Activated CD8-positive, alpha-beta T cell treated with anti-CD3 and anti-CD28 coated beads, Interleukin-2, amount 10 ng/mL, durations not matched to agents 7 days and 5 days (primary cell): ENCODE results near the gene MZT2A. TPM values are rescaled to one million over a fixed set of nuclear protein-coding genes. Genes with fewer than 3 reads are reported as not detected.

Source experiments
- microRNA-seq: library from miRNA; unstranded; fragments of <30 nt; microRNA quantifications from one replicate; pipeline ENCODE4 v1.2.0, GENCODE V29; 2022
- total RNA-seq, 2 experiments: library from RNA; stranded (reverse); gene quantifications; one replicate each; pipeline ENCODE4 v1.2.3, GENCODE V29; 2021

The MZT2A gene
- total RNA-seq, 2 experiments from 2014 or later = 181 to 191 TPM

Small RNA genes within 50 kb of the gene (microRNA-seq; reads per million reads assigned to microRNA genes)
- gene MIR4784 = not detected

Other genes starting within 250 kb of the MZT2A start
- under 1 TPM in 1 of 2 experiments, not detected in 1; 0.08 TPM for gene RAB6D, start 128.2 kb downstream of the MZT2A start, total RNA-seq
- not detected for gene TUBA3D, start 16.3 kb downstream of the MZT2A start, total RNA-seq
- 10 to 100 TPM in 1 of 2 experiments, 1 to 10 TPM in 1; 9.4 to 10.0 TPM for gene CCDC74A, start 35.5 kb upstream of the MZT2A start, total RNA-seq